Thyroid gland (tissue), 4 donors: ENCODE data around the gene MYLK. TPM values are rescaled to one million over a fixed set of nuclear protein-coding genes. Genes with fewer than 3 reads are reported as not detected.

Experiments
- DNase-seq, 2 donors: peaks; one replicate each; pipeline ENCODE4 v3.0.0-alpha.2; 2019
- H3K27ac ChIP-seq, 3 donors: fragments of 200-600 bp; sonication (generic); 1 replicate in 2 of 3; 2 replicates in 1 of 3; pipeline ENCODE4 v1.5.1; 2016 to 2019; ENCODE audit warnings: mild to moderate bottlenecking in 1 of 3, moderate library complexity in 1 of 3
- H3K27me3 ChIP-seq: fragments of 200-600 bp; sonication (generic); one replicate; pipeline ENCODE4 v1.5.1; 2019
- H3K36me3 ChIP-seq, 2 donors: fragments of 200-600 bp; sonication (generic); one replicate each; pipeline ENCODE4 v1.5.1; 2016 to 2019
- H3K4me1 ChIP-seq, 2 donors: fragments of 200-600 bp; sonication (generic); one replicate each; pipeline ENCODE4 v1.5.1; 2017 to 2019
- H3K4me3 ChIP-seq, 3 donors: fragments of 200-600 bp; sonication (generic); replicated peaks in 1 of 3; 1 replicate in 2 of 3; 2 replicates in 1 of 3; pipeline ENCODE4 v1.5.1; 2016; ENCODE audit warnings: mild to moderate bottlenecking in 1 of 3
- H3K9me3 ChIP-seq: fragments of 200-600 bp; sonication (generic); one replicate; pipeline ENCODE4 v1.5.1; 2017
- POLR2A ChIP-seq, 2 donors: fragments of 450-650 bp; IDR thresholded peaks; one replicate each; pipeline ENCODE4 v1.6.1; 2017; ENCODE audit warnings: antibody characterized with exemption in 2 of 2, mild to moderate bottlenecking in 2 of 2, moderate library complexity in 1 of 2
- WGBS, 2 donors: methylation state at CpG; one replicate each; pipeline ENCODE4 v1.1.5; 2017; 5-methylcytosine and 5-hydroxymethylcytosine counted together
- intact Hi-C: fragments of 100-400 bp; cut with DNase I; formaldehyde crosslinking; loops from one replicate; pipeline ENCODE4 v1.15.1; 2023
- total RNA-seq, 4 donors: library from RNA; depleted of rRNA; stranded (reverse); fragments of >200 nt; gene quantifications; one replicate each; pipeline ENCODE4 v1.2.3, GENCODE V29; 2016
- TF ChIP-seq, protein P1 (sequence below), 6 experiments: fragments of 200-600 bp in 3 of 6; fragments of 450-650 bp in 3 of 6; sonication (generic) in 3 of 6; IDR thresholded peaks; one replicate each; pipeline ENCODE4 v1.5.1; 2016 to 2019; ENCODE audit warnings: antibody characterized with exemption in 6 of 6, mild to moderate bottlenecking in 2 of 6, inconsistent platforms in 1 of 6, moderate library complexity in 1 of 6

The MYLK gene
- total RNA-seq, 4 donors from 2014 or later, result 28.9 to 51.2 (median 37.4) TPM

DNA sequence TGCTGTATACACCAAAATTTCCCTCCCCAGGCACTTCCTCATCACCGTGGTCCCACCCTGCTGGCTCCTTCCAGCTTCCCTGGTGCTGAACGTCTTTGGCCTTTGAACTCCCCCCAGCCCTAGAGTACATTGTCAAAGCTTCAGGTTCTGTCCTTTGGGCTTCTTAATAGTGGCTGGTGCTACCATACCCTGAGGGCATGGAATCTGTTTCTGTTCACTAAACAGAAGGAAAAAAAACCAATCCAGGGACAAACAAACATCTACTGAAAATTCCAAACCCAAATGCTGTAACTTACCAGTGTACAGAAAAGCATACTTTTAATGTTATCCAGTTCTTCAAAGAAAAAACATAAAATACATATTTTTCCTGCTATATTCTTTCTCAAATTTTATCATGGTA, 148.7 kb downstream of the MYLK start:
- Histone ChIP-seq H3K36me3 (no peaks in the 10 kb centered on the region), H3K27me3 (no peaks in the 10 kb centered on the region), H3K4me1 (no peaks in the 10 kb centered on the region), H3K27ac (no peak overlapping the region), H3K4me3 (no peak overlapping the region), H3K9me3 (no peaks in the 10 kb centered on the region)
- no peak for DNase-seq
- 48 to 65% methylated on average over 2 of the region's 2 CpGs for WGBS, 2 donors
- TF ChIP-seq POLR2A (IDR thresholded peaks at IDR 0.05), result no peak
- TF ChIP-seq, protein P1, sequence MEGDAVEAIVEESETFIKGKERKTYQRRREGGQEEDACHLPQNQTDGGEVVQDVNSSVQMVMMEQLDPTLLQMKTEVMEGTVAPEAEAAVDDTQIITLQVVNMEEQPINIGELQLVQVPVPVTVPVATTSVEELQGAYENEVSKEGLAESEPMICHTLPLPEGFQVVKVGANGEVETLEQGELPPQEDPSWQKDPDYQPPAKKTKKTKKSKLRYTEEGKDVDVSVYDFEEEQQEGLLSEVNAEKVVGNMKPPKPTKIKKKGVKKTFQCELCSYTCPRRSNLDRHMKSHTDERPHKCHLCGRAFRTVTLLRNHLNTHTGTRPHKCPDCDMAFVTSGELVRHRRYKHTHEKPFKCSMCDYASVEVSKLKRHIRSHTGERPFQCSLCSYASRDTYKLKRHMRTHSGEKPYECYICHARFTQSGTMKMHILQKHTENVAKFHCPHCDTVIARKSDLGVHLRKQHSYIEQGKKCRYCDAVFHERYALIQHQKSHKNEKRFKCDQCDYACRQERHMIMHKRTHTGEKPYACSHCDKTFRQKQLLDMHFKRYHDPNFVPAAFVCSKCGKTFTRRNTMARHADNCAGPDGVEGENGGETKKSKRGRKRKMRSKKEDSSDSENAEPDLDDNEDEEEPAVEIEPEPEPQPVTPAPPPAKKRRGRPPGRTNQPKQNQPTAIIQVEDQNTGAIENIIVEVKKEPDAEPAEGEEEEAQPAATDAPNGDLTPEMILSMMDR (IDR thresholded peaks at IDR 0.05), result no peak
- intact Hi-C loops, result no loop called here

- TF ChIP-seq, protein P1 (IDR thresholded peaks at IDR 0.05), result no peak
- no peak for TF ChIP-seq POLR2A (IDR thresholded peaks at IDR 0.05)
- intact Hi-C loops, result no loop called here
- WGBS, 2 donors, result 67 to 77% methylated on average over 6 of the region's 6 CpGs
- Histone ChIP-seq H3K36me3 (no peaks in the 10 kb centered on the region), H3K4me1 (no peaks in the 10 kb centered on the region), H3K4me3 (no peak overlapping the region), H3K9me3 (no peaks in the 10 kb centered on the region), H3K27me3 (no peaks in the 10 kb centered on the region), H3K27ac (no peak overlapping the region)
- DNase-seq, result no peak
These were observed 149.6 kb downstream of the MYLK start for GRCh38 chr3:123734527-123734902.

- Histone ChIP-seq H3K27ac (no peak overlapping the region), H3K27me3 (no peaks in the 10 kb centered on the region), H3K36me3 (no peaks in the 10 kb centered on the region), H3K4me1 (no peaks in the 10 kb centered on the region), H3K9me3 (no peaks in the 10 kb centered on the region), H3K4me3 (no peak overlapping the region)
- TF ChIP-seq, protein P1 (IDR thresholded peaks at IDR 0.05), result no peak
- TF ChIP-seq POLR2A (IDR thresholded peaks at IDR 0.05), result no peak
- WGBS, 2 donors, result 94 to 95% methylated on average over 11 to 12 of the region's 13 CpGs
- no peak for DNase-seq
- intact Hi-C loops, result no loop called here
These were observed 150.2 kb downstream of the MYLK start for GRCh38 chr3:123733805-123734526.

DNA sequence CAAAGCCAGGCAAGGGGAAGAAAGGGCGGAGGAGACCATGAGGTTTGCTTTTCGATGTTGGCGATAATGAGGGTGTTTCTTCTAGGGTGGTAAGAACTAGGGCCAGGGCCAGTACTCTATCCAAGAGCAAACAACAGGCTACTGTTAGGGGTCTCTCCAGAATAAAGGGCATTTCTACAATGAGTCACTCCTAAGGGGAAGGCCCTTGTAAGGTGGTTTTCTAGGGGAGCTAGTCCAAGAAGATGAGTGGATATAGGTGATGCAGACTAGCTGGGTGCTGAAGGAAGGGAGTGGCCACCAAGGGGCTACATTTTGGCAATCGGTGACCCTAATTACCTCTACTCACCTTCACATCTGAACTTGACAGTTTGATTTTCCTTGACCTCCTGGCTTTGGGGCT, 150.8 kb downstream of the MYLK start:
- Histone ChIP-seq H3K9me3 (no peaks in the 10 kb centered on the region), H3K36me3 (no peaks in the 10 kb centered on the region), H3K27me3 (no peaks in the 10 kb centered on the region), H3K27ac (no peak overlapping the region), H3K4me3 (no peak overlapping the region), H3K4me1 (no peaks in the 10 kb centered on the region)
- WGBS, 2 donors, result 97 to 98% methylated on average over 4 of the region's 4 CpGs
- intact Hi-C loops, result no loop called here
- DNase-seq, result no peak
- TF ChIP-seq, protein P1 (IDR thresholded peaks at IDR 0.05), result no peak

DNA sequence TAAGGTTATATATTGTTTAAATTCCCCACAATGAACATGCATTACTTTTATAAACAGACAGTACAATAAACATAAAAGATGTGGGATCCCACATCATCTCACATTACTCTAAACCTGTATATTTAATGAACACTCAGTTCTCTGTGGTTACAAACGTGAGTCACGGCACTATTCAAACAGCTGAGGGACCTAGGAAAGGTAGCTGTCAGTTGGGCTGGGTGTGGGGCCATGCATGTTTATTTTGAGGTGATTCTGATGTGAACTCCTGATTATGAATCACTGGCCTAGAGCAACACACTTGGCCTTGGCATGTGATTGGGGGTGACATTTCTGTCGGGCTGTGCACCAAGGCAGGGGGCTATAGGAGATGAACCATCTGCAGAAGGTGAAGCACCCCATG, 151.7 kb downstream of the MYLK start:
- Histone ChIP-seq H3K36me3 (no peaks in the 10 kb centered on the region), H3K27me3 (no peaks in the 10 kb centered on the region), H3K4me3 (no peak overlapping the region), H3K4me1 (no peaks in the 10 kb centered on the region), H3K27ac (no peak overlapping the region), H3K9me3 (no peaks in the 10 kb centered on the region)
- TF ChIP-seq, protein P1 (IDR thresholded peaks at IDR 0.05), result no peak
- TF ChIP-seq POLR2A (IDR thresholded peaks at IDR 0.05), result no peak
- no peak for DNase-seq
- WGBS, 2 donors, result 84 to 85% methylated on average over 3 of the region's 3 CpGs
- intact Hi-C loops, result no loop called here
